HEK293T (cell line): ENCODE results near the gene SHLD1.

Source experiments
- ARNT ChIP-seq: fragments of 450-650 bp; IDR thresholded peaks from 2 replicates; pipeline ENCODE4 v1.6.1; 2017; ENCODE audit warnings: mild to moderate bottlenecking
- ELF4 ChIP-seq: fragments of 450-650 bp; IDR thresholded peaks from 2 replicates; pipeline ENCODE4 v1.6.1; 2017; ENCODE audit warnings: antibody characterized with exemption
- FOXA1 ChIP-seq: fragments of 450-650 bp; IDR thresholded peaks from 2 replicates; pipeline ENCODE4 v1.6.1; 2016; ENCODE audit warnings: mild to moderate bottlenecking
- FOXK2 ChIP-seq: fragments of 450-650 bp; IDR thresholded peaks from 2 replicates; pipeline ENCODE4 v1.6.1; 2016; ENCODE audit warnings: mild to moderate bottlenecking
- FOXM1 ChIP-seq: fragments of 450-650 bp; IDR thresholded peaks from 2 replicates; pipeline ENCODE4 v1.6.1; 2017; ENCODE audit warnings: mild to moderate bottlenecking, borderline replicate concordance
- HDGF ChIP-seq: fragments of 450-650 bp; IDR thresholded peaks from 2 replicates; pipeline ENCODE4 v1.6.1; 2017; ENCODE audit warnings: antibody characterized with exemption, borderline replicate concordance
- L3MBTL2 ChIP-seq: fragments of 450-650 bp; conservative IDR thresholded peaks from 2 replicates; pipeline ENCODE4 v1.6.1; 2016; ENCODE audit warnings: mild to moderate bottlenecking
- NFRKB ChIP-seq: fragments of 450-650 bp; IDR thresholded peaks from 2 replicates; pipeline ENCODE4 v1.6.1; 2016; ENCODE audit warnings: mild to moderate bottlenecking, moderate library complexity
- SP1 ChIP-seq: fragments of 450-650 bp; IDR thresholded peaks from 2 replicates; pipeline ENCODE4 v1.6.1; 2017
- ZNF384 ChIP-seq: fragments of 450-650 bp; IDR thresholded peaks from 2 replicates; pipeline ENCODE4 v1.6.1; 2016

DNA sequence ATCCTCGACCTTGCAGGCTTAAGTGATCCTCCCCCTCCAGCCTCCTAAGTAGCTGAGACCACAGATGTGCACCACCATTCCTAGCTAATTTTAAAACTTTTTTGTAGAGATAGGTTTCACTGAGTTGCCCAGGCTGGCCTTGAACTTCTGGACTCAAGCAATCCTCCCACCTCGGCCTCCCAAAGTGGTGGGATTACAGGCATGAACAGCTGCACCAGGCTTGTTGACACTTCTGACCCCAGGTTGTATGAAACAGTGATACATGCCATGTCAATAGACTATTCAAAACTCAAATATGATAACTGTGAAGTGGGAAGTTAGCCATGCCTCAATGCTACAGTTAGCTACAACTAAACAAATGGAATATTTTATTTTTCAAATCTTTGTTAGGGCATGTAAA lies 20.1 kb upstream of the SHLD1 start:
- TF ChIP-seq NFRKB (no peak), HDGF (no peak), FOXM1 (no peak), ELF4 (no peak), FOXK2 (no peak), FOXA1 (no peak), ZNF384 (no peak), SP1 (no peak), L3MBTL2 (no peak), ARNT (no peak)
